H9 (cell line): ENCODE results near the gene C2CD2. TPM values are rescaled to one million over a fixed set of nuclear protein-coding genes. Genes with fewer than 3 reads are reported as not detected.

Experiments used
- DNase-seq: peaks from one replicate; pipeline ENCODE4 v3.0.0-alpha.2; 2017
- H2AFZ ChIP-seq: one replicate; pipeline ENCODE4 v1.6.1; 2013; ENCODE audit warnings: mild to moderate bottlenecking, low read length, control low read depth, moderate library complexity
- H2AK5ac ChIP-seq: 2 replicates; pipeline ENCODE4 v1.6.1; 2013; ENCODE audit warnings: low read length, control low read depth, mixed read lengths; ENCODE audit not compliant: insufficient read length
- H2BK120ac ChIP-seq: one replicate; pipeline ENCODE4 v1.6.1; 2013; ENCODE audit warnings: low read depth, mild to moderate bottlenecking, low read length, control low read depth, inconsistent platforms; ENCODE audit not compliant: poor library complexity, severe bottlenecking
- H2BK12ac ChIP-seq: 2 replicates; pipeline ENCODE4 v1.6.1; 2013; ENCODE audit warnings: low read length, control low read depth, mixed read lengths, low read depth; ENCODE audit not compliant: insufficient read length
- H2BK15ac ChIP-seq: 2 replicates; pipeline ENCODE4 v1.6.1; 2013; ENCODE audit warnings: low read depth, low read length, control low read depth
- H2BK20ac ChIP-seq: one replicate; pipeline ENCODE4 v1.6.1; 2013; ENCODE audit warnings: low read depth, mild to moderate bottlenecking, low read length, control low read depth, inconsistent platforms; ENCODE audit not compliant: poor library complexity, severe bottlenecking
- H2BK5ac ChIP-seq: 2 replicates; pipeline ENCODE4 v1.6.1; 2013; ENCODE audit warnings: low read length, control low read depth, mixed read lengths; ENCODE audit not compliant: insufficient read length
- H3K14ac ChIP-seq: 2 replicates; pipeline ENCODE4 v1.6.1; 2013; ENCODE audit warnings: low read length, control low read depth; ENCODE audit not compliant: insufficient read depth
- H3K18ac ChIP-seq: 2 replicates; pipeline ENCODE4 v1.6.1; 2013; ENCODE audit warnings: low read depth, mild to moderate bottlenecking, mixed read lengths, low read length, control low read depth; ENCODE audit not compliant: insufficient read length
- H3K23ac ChIP-seq: 2 replicates; pipeline ENCODE4 v1.6.1; 2013; ENCODE audit warnings: low read length, control low read depth, mixed read lengths, low read depth; ENCODE audit not compliant: insufficient read length
- H3K23me2 ChIP-seq: 2 replicates; pipeline ENCODE4 v1.6.1; 2013; ENCODE audit warnings: low read depth, mild to moderate bottlenecking, mixed read lengths, low read length, control low read depth; ENCODE audit not compliant: insufficient read length, poor library complexity, severe bottlenecking
- H3K27ac ChIP-seq: 2 replicates; pipeline ENCODE4 v1.5.1; 2013; ENCODE audit warnings: low read length, control low read depth, mixed read lengths, low read depth; ENCODE audit not compliant: insufficient read length
- H3K27me3 ChIP-seq: 2 replicates; pipeline ENCODE4 v1.6.1; 2013; ENCODE audit warnings: low read length, control low read depth, inconsistent platforms; ENCODE audit not compliant: insufficient read depth
- H3K4ac ChIP-seq: 2 replicates; pipeline ENCODE4 v1.6.1; 2013; ENCODE audit warnings: low read depth, mild to moderate bottlenecking, control low read depth, inconsistent platforms, low read length, moderate library complexity
- H3K4me1 ChIP-seq: 2 replicates; pipeline ENCODE4 v1.6.1; 2013; ENCODE audit warnings: low read length, control low read depth, inconsistent platforms; ENCODE audit not compliant: insufficient read depth
- H3K4me2 ChIP-seq: 2 replicates; pipeline ENCODE4 v1.6.1; 2013; ENCODE audit warnings: low read length, control low read depth, mixed read lengths; ENCODE audit not compliant: insufficient read length, insufficient read depth
- H3K56ac ChIP-seq: 2 replicates; pipeline ENCODE4 v1.6.1; 2013; ENCODE audit warnings: low read depth, mild to moderate bottlenecking, mixed read lengths, low read length, control low read depth; ENCODE audit not compliant: insufficient read length
- H3K79me1 ChIP-seq: 2 replicates; pipeline ENCODE4 v1.6.1; 2013; ENCODE audit warnings: low read depth, mild to moderate bottlenecking, moderate library complexity, low read length, control low read depth, inconsistent platforms; ENCODE audit not compliant: insufficient read depth, poor library complexity, severe bottlenecking
- H3K79me2 ChIP-seq: 2 replicates; pipeline ENCODE4 v1.6.1; 2013; ENCODE audit warnings: low read length, control low read depth, inconsistent platforms; ENCODE audit not compliant: insufficient read depth
- H3K9ac ChIP-seq: 2 replicates; pipeline ENCODE4 v1.6.1; 2013; ENCODE audit warnings: low read length, control low read depth, mixed read lengths; ENCODE audit not compliant: insufficient read length; ENCODE audit errors: extremely low read depth
- H3K9me3 ChIP-seq: one replicate; pipeline ENCODE4 v1.6.1; 2013; ENCODE audit warnings: low read depth, low read length, inconsistent platforms; ENCODE audit not compliant: control insufficient read depth
- H3T11ph ChIP-seq: one replicate; pipeline ENCODE4 v1.6.1; 2013; ENCODE audit warnings: mild to moderate bottlenecking, low read length, control low read depth, inconsistent platforms
- H4K20me1 ChIP-seq: one replicate; pipeline ENCODE4 v1.6.1; 2013; ENCODE audit not compliant: control insufficient read depth, insufficient read length, insufficient read depth
- H4K5ac ChIP-seq: 2 replicates; pipeline ENCODE4 v1.6.1; 2013; ENCODE audit warnings: low read depth, mild to moderate bottlenecking, mixed read lengths, low read length, control low read depth; ENCODE audit not compliant: insufficient read length
- H4K8ac ChIP-seq: replicated peaks from 2 replicates; pipeline ENCODE4 v1.6.1; 2013; ENCODE audit warnings: low read length, control low read depth, mixed read lengths, low read depth; ENCODE audit not compliant: insufficient read length
- H4K91ac ChIP-seq: 2 replicates; pipeline ENCODE4 v1.6.1; 2013; ENCODE audit warnings: low read depth, mild to moderate bottlenecking, moderate library complexity, mixed read lengths, low read length, control low read depth; ENCODE audit not compliant: insufficient read length
- H3K27ac Mint-ChIP-seq, 3 experiments: 2 replicates in 2 of 3; 3 replicates in 1 of 3; pipeline ENCODE4 v1.8.0; 2020 to 2021; ENCODE audit warnings: mixed read lengths in 3 of 3, mild to moderate bottlenecking in 1 of 3, moderate library complexity in 1 of 3
- H3K27me3 Mint-ChIP-seq: 2 replicates; pipeline ENCODE4 v1.8.0; 2021; ENCODE audit warnings: low read depth, mild to moderate bottlenecking, moderate library complexity, mixed read lengths
- H3K36me3 Mint-ChIP-seq, 3 experiments: 2 replicates in 2 of 3; 3 replicates in 1 of 3; pipeline ENCODE4 v1.8.0; 2020 to 2021; ENCODE audit warnings: low read depth in 3 of 3, mixed read lengths in 3 of 3; ENCODE audit not compliant: insufficient read depth in 1 of 3
- H3K4me1 Mint-ChIP-seq, 2 experiments: 2 replicates each; pipeline ENCODE4 v1.8.0; 2020; ENCODE audit warnings: mixed read lengths in 2 of 2
- H3K4me3 Mint-ChIP-seq, 2 experiments: 2 replicates in 1 of 2; 3 replicates in 1 of 2; pipeline ENCODE4 v1.8.0; 2020 to 2021; ENCODE audit warnings: mild to moderate bottlenecking in 2 of 2, mixed read lengths in 2 of 2, moderate library complexity in 1 of 2
- H3K9me3 Mint-ChIP-seq, 2 experiments: 2 replicates in 1 of 2; 3 replicates in 1 of 2; pipeline ENCODE4 v1.8.0; 2020; ENCODE audit warnings: mild to moderate bottlenecking in 2 of 2, mixed read lengths in 2 of 2, moderate library complexity in 1 of 2
- CTCF ChIP-seq: fragments of 200-600 bp; sonication (generic); conservative IDR thresholded peaks from 3 replicates; pipeline ENCODE4 v1.8.0; 2021; ENCODE audit warnings: antibody characterized with exemption, mild to moderate bottlenecking
- WGBS: extraction: QIAGEN DNeasy Blood & Tissue Kit; methylation state at CpG from one replicate; pipeline ENCODE4 v1.1.7; 2013; ENCODE audit warnings: missing lambda C conversion rate, low lambda C conversion rate, mixed read lengths; ENCODE audit not compliant: insufficient read length; ENCODE audit errors: extremely low coverage; 5-methylcytosine and 5-hydroxymethylcytosine counted together
- total RNA-seq: library from RNA; stranded (reverse); gene quantifications from 2 replicates; pipeline ENCODE4 v1.2.1, GENCODE V29; 2021

C2CD2 gene
- total RNA-seq, 1 experiment from 2014 or later, result 14.6 TPM

- Histone ChIP-seq H2BK12ac (no peak overlapping the region), H2BK120ac (no peak overlapping the region), H3K23me2 (no peaks in the 10 kb centered on the region), H3K4ac (no peak overlapping the region), H2BK5ac (no peak overlapping the region), H3K56ac (no peak overlapping the region), H4K5ac (no peak overlapping the region), H3T11ph (no peak overlapping the region), H3K27me3 (no peaks in the 10 kb centered on the region), H3K18ac (no peak overlapping the region), H2AFZ (no peak overlapping the region), H4K20me1 (no peaks in the 10 kb centered on the region), H3K14ac (no peak overlapping the region), H2BK20ac (no peak overlapping the region), H3K27ac (no peak overlapping the region), H4K91ac (no peak overlapping the region), H3K4me2 (no peak overlapping the region), H3K79me2 (no peaks in the 10 kb centered on the region), H3K79me1 (no peaks in the 10 kb centered on the region), H3K9ac (no peak overlapping the region), H4K8ac (no peak overlapping the region), H3K9me3 (no peaks in the 10 kb centered on the region), H2BK15ac (no peak overlapping the region), H3K4me1 (no peaks in the 10 kb centered on the region), H3K23ac (no peak overlapping the region), H2AK5ac (no peak overlapping the region)
- no peak for TF ChIP-seq CTCF
- WGBS, result no CpG with 5 or more reads among the region's 15 CpGs
- H3K9me3 Mint-ChIP-seq, result no peaks in the 10 kb centered on the region; a peak in 1 of 5 replicates
- no peaks in the 10 kb centered on the region for H3K27me3 Mint-ChIP-seq
- no peak overlapping the region for H3K27ac Mint-ChIP-seq
- peaks cover 6 to 24% (median 19%) of the 10 kb centered on the region in 3 experiments; a peak in 5 of 7 replicates for H3K36me3 Mint-ChIP-seq
- H3K4me1 Mint-ChIP-seq, result peaks cover 0 to 5% of the 10 kb centered on the region in 2 experiments; a peak in 2 of 4 replicates
- DNase-seq, result no peak
- H3K4me3 Mint-ChIP-seq, result no peak overlapping the region
These were observed 35.1 kb downstream of the C2CD2 start for GRCh38 chr21:41918561-41919358.
